ENCODE results near the gene EFCAB8.
A peak's percentile ranks its signal among the peaks of the same experiment; 100 is the strongest.
"Not testable (repeated sequence)": the region's sequence is repeated elsewhere in the genome, so short reads cannot be mapped to it uniquely, and the experiment has no call there.

EFCAB8 gene

GRCh38 chr20:32957459-32957858 lies 98.7 kb downstream of the EFCAB8 start:
- DNase-seq (ENCODE audit: low spot score) = no peak

GRCh38 chr20:32958574-32958973 lies 99.9 kb downstream of the EFCAB8 start:
- DNase-seq (ENCODE audit: low spot score) = no peak

GRCh38 chr20:32959351-32960221 lies 100.9 kb downstream of the EFCAB8 start:
- DNase-seq (ENCODE audit: low spot score) = no peak

- no peak for DNase-seq (ENCODE audit: low spot score)
Observed at GRCh38 chr20:32960222-32960518, 101.4 kb downstream of the EFCAB8 start.

- DNase-seq (ENCODE audit: low spot score) = peak; percentile 35
Observed at GRCh38 chr20:32960849-32961731, 102.4 kb downstream of the EFCAB8 start.

GRCh38 chr20:32962053-32962452 lies 103.3 kb downstream of the EFCAB8 start:
- peak; percentile 39 for DNase-seq (ENCODE audit: low spot score)

GRCh38 chr20:32962646-32963045 lies 103.9 kb downstream of the EFCAB8 start:
- not testable (repeated sequence) for DNase-seq (ENCODE audit: low spot score)

GRCh38 chr20:32963176-32963575 lies 104.5 kb downstream of the EFCAB8 start:
- DNase-seq (ENCODE audit: low spot score) = no peak

- DNase-seq (ENCODE audit: low spot score) = no peak
Observed at GRCh38 chr20:32964575-32964974, 105.9 kb downstream of the EFCAB8 start.

- DNase-seq (ENCODE audit: low spot score) = no peak
Observed at GRCh38 chr20:32965115-32965514, 106.4 kb downstream of the EFCAB8 start.

- peak; percentile 29 for DNase-seq (ENCODE audit: low spot score)
Observed at GRCh38 chr20:32965581-32966373, 107.1 kb downstream of the EFCAB8 start.

GRCh38 chr20:32966382-32966781 lies 107.7 kb downstream of the EFCAB8 start:
- DNase-seq (ENCODE audit: low spot score) = peak; percentile 22

GRCh38 chr20:32966881-32967781 lies 108.4 kb downstream of the EFCAB8 start:
- peak; percentile 42 for DNase-seq (ENCODE audit: low spot score)

- peak; percentile 20 for DNase-seq (ENCODE audit: low spot score)
Observed at GRCh38 chr20:32967961-32968457, 109.3 kb downstream of the EFCAB8 start.

- peak; percentile 29 for DNase-seq (ENCODE audit: low spot score)
Observed at GRCh38 chr20:32968478-32969241, 109.9 kb downstream of the EFCAB8 start.

GRCh38 chr20:32969356-32970114 lies 110.8 kb downstream of the EFCAB8 start:
- peak; percentile 41 for DNase-seq (ENCODE audit: low spot score)

- DNase-seq (ENCODE audit: low spot score) = peak; percentile 39
Observed at GRCh38 chr20:32970115-32970972, 111.6 kb downstream of the EFCAB8 start.

GRCh38 chr20:32970973-32971300 lies 112.2 kb downstream of the EFCAB8 start:
- DNase-seq (ENCODE audit: low spot score) = peak; percentile 32

All from ecto neural progenitor cell (in vitro differentiated cells).